Chondrocyte (in vitro differentiated cells): ENCODE data around the gene PPIL4. TPM values are rescaled to one million over a fixed set of nuclear protein-coding genes. Genes with fewer than 3 reads are reported as not detected.

Experiments used
- DNase-seq: peaks from one replicate; pipeline ENCODE4 v3.0.0; 2021; ENCODE audit warnings: mixed read lengths, low spot score
- H3K27ac Mint-ChIP-seq: one replicate; pipeline ENCODE4 v1.8.0; 2021; ENCODE audit warnings: mild to moderate bottlenecking, moderate library complexity, mixed read lengths; ENCODE audit not compliant: unreplicated experiment
- H3K27me3 Mint-ChIP-seq: 2 replicates; pipeline ENCODE4 v1.8.0; 2021; ENCODE audit warnings: low read depth, mixed read lengths
- H3K36me3 Mint-ChIP-seq: 2 replicates; pipeline ENCODE4 v1.8.0; 2021; ENCODE audit warnings: low read depth, mixed read lengths
- H3K4me1 Mint-ChIP-seq: 2 replicates; pipeline ENCODE4 v1.8.0; 2021; ENCODE audit warnings: low read depth, mild to moderate bottlenecking, mixed read lengths
- H3K4me3 Mint-ChIP-seq: one replicate; pipeline ENCODE4 v1.8.0; 2021; ENCODE audit warnings: mild to moderate bottlenecking, moderate library complexity, mixed read lengths; ENCODE audit not compliant: unreplicated experiment
- H3K9me3 Mint-ChIP-seq: 2 replicates; pipeline ENCODE4 v1.8.0; 2021; ENCODE audit warnings: low read depth, mixed read lengths
- CTCF ChIP-seq: fragments of 200-600 bp; sonication (generic); IDR thresholded peaks from 2 replicates; pipeline ENCODE4 v1.5.0; 2021; ENCODE audit warnings: antibody characterized with exemption, mild to moderate bottlenecking, moderate library complexity
- total RNA-seq: library from RNA; stranded (reverse); gene quantifications from 3 replicates; pipeline ENCODE4 v1.2.1, GENCODE V29; 2021

The PPIL4 gene
- total RNA-seq, 1 donor from 2014 or later: 30.0 TPM

- H3K36me3 Mint-ChIP-seq: no peaks in the 10 kb centered on the region
- H3K27me3 Mint-ChIP-seq: peaks cover 10% of the 10 kb centered on the region
- DNase-seq: no peak
- TF ChIP-seq CTCF: no peak
- H3K9me3 Mint-ChIP-seq: no peaks in the 10 kb centered on the region
- no peak overlapping the region for H3K27ac Mint-ChIP-seq
- H3K4me3 Mint-ChIP-seq: no peak overlapping the region
- H3K4me1 Mint-ChIP-seq: peaks cover 24% of the 10 kb centered on the region
Observed at GRCh38 chr6:149563928-149564325, 18.1 kb upstream of the PPIL4 start.

DNA sequence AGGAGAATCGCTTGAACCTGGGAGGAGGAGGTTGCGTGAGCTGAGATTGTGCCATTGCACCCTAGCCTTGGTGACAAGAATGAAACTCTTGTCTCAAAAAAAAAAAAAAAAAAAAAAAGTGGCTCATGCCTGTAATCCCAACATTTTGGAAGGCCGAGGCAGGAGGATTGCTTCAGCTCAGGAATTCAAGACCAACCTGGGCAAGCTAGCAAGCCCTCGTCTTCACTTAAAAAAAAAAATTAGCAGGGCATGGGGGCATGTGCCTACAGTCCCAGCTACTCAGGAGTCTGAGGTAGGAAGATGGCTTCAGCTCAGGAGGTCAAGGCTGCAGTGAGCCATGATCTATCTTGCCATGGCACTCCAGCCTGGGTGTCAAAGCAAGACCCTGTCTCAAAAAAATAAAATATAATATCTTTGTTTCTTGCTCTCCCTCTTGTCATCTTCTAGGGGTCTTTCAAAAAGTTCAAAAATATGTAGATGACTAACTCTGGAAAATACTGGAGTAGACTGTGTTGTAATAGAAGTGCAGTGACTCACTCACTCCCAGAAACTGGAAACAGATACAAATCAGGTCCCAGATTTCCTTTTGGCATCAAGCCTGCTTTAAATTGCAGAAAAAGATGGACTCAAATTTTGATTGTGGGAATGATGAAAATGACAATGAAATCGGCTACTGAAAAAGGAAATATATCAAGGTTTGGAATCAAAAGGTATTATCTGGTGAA, 17.5 kb upstream of the PPIL4 start:
- DNase-seq: no peak

DNA sequence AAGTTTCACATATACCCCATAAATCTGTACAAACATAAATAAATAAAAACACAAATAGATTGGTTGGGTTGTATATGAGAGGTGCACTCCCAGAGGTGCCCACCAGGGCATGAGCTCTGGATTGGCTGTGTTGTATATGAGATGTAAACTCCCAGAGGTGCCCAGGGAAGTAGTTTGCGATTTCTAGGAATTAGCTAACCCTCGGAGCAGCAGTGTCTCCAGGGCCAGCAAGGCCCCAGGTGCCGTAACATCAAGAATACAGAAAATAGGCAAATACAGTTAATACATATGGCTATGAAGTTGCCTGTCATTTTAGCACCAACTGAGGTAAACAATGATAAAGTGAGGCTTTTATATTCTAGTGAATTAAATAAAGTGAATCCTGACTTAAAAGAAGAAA, 14.9 kb upstream of the PPIL4 start:
- peak; percentile 67 for TF ChIP-seq CTCF

More for the DNA sequence above, 17.5 kb upstream of the PPIL4 start:
- TF ChIP-seq CTCF: no peak
- H3K4me3 Mint-ChIP-seq: no peak overlapping the region
- peaks cover 24% of the 10 kb centered on the region for H3K4me1 Mint-ChIP-seq
- peaks cover 10% of the 10 kb centered on the region for H3K27me3 Mint-ChIP-seq
- H3K36me3 Mint-ChIP-seq: no peaks in the 10 kb centered on the region
- H3K27ac Mint-ChIP-seq: peak overlapping the region; percentile 45
- H3K9me3 Mint-ChIP-seq: no peaks in the 10 kb centered on the region

GRCh38 chr6:149559389-149559788, 13.5 kb upstream of the PPIL4 start:
- Mint-ChIP-seq H3K9me3 (no peaks in the 10 kb centered on the region), H3K4me3 (no peak overlapping the region), H3K4me1 (peaks cover 6% of the 10 kb centered on the region), H3K27ac (no peak overlapping the region), H3K36me3 (no peaks in the 10 kb centered on the region), H3K27me3 (peaks cover 34% of the 10 kb centered on the region)
- DNase-seq: no peak
- TF ChIP-seq CTCF: no peak

More for the DNA sequence above, 14.9 kb upstream of the PPIL4 start:
- Mint-ChIP-seq H3K4me3 (no peak overlapping the region), H3K4me1 (peaks cover 11% of the 10 kb centered on the region), H3K27ac (no peak overlapping the region), H3K27me3 (peaks cover 25% of the 10 kb centered on the region), H3K36me3 (no peaks in the 10 kb centered on the region), H3K9me3 (no peaks in the 10 kb centered on the region)
- no peak for DNase-seq

GRCh38 chr6:149558029-149558428, 12.2 kb upstream of the PPIL4 start:
- no peaks in the 10 kb centered on the region for H3K36me3 Mint-ChIP-seq
- H3K4me1 Mint-ChIP-seq: no peaks in the 10 kb centered on the region
- no peak overlapping the region for H3K4me3 Mint-ChIP-seq
- DNase-seq: no peak
- H3K9me3 Mint-ChIP-seq: no peaks in the 10 kb centered on the region
- no peak for TF ChIP-seq CTCF
- peaks cover 39% of the 10 kb centered on the region for H3K27me3 Mint-ChIP-seq
- H3K27ac Mint-ChIP-seq: no peak overlapping the region
